Measurements from ENCODE around the gene OPCML.

GRCh38 chr11:133064152-133064877 is 468.0 kb downstream of the OPCML start:
- TF ChIP-seq EZH2 (IDR thresholded peaks at IDR 0.05; ENCODE audit: borderline replicate concordance, low read depth, low read length, poor library complexity, severe bottlenecking) = no peak
- peak; percentile 82 for TF ChIP-seq CTCF (conservative IDR thresholded peaks at IDR 0.05; ENCODE audit: low read depth, low read length)

All from A673 (cell line).